NCI-H524 treated with DMSO at 0.1 percent for 48 hours (cell line): ENCODE results near the gene ZBTB24.
A peak's percentile ranks its signal among the peaks of the same experiment; 100 is the strongest.

ENCODE experiments used
- DNase-seq: peaks from one replicate; lab custom pipeline; 2025; lab: John Stamatoyannopoulos, UW

ZBTB24 gene

GRCh38 chr6:109449795-109450673 is 33.0 kb downstream of the ZBTB24 start:
- no peak for DNase-seq

GRCh38 chr6:109449064-109449794 is 33.8 kb downstream of the ZBTB24 start:
- DNase-seq, result no peak

GRCh38 chr6:109448615-109449014 is 34.4 kb downstream of the ZBTB24 start:
- no peak for DNase-seq

- no peak for DNase-seq
Observed at GRCh38 chr6:109447878-109448555, 35.0 kb downstream of the ZBTB24 start.

GRCh38 chr6:109447087-109447486 is 35.9 kb downstream of the ZBTB24 start:
- no peak for DNase-seq

- DNase-seq, result no peak
Observed at GRCh38 chr6:109446541-109446940, 36.5 kb downstream of the ZBTB24 start.

- no peak for DNase-seq
Observed at GRCh38 chr6:109446072-109446471, 36.9 kb downstream of the ZBTB24 start.

- DNase-seq, result no peak
Observed at GRCh38 chr6:109445382-109445781, 37.6 kb downstream of the ZBTB24 start.

- DNase-seq, result no peak
Observed at GRCh38 chr6:109443425-109443950, 39.5 kb downstream of the ZBTB24 start.

- DNase-seq, result no peak
Observed at GRCh38 chr6:109442393-109442924, 40.6 kb downstream of the ZBTB24 start.

GRCh38 chr6:109441069-109441816 is 41.8 kb downstream of the ZBTB24 start:
- DNase-seq, result no peak

- DNase-seq, result peak; percentile 17
Observed at GRCh38 chr6:109440331-109441068, 42.5 kb downstream of the ZBTB24 start, which contains the start of the genes PPIL6 and SMPD2. PPIL6 (minus strand) TSS chr6:109440628; CDS start chr6:109440590, 38 bp downstream. SMPD2 (plus strand) TSS chr6:109440724; CDS start chr6:109441122, 398 bp downstream.

GRCh38 chr6:109436041-109436440 is 47.0 kb downstream of the ZBTB24 start:
- DNase-seq, result no peak

GRCh38 chr6:109434456-109434855 is 48.6 kb downstream of the ZBTB24 start:
- no peak for DNase-seq

- DNase-seq, result no peak
Observed at GRCh38 chr6:109429496-109429895, 53.5 kb downstream of the ZBTB24 start.

- DNase-seq, result no peak
Observed at GRCh38 chr6:109428889-109429477, 54.0 kb downstream of the ZBTB24 start.

- DNase-seq, result no peak
Observed at GRCh38 chr6:109424946-109425345, 58.1 kb downstream of the ZBTB24 start.

- DNase-seq, result no peak
Observed at GRCh38 chr6:109421184-109421583, 61.8 kb downstream of the ZBTB24 start.

- DNase-seq, result no peak
Observed at GRCh38 chr6:109420751-109421150, 62.3 kb downstream of the ZBTB24 start.

- DNase-seq, result no peak
Observed at GRCh38 chr6:109417646-109418045, 65.4 kb downstream of the ZBTB24 start.
